AG10803 (cell line): Measurements from ENCODE around the gene SRPK1.

Experiments used
- DNase-seq: peaks from one replicate; pipeline ENCODE4 v3.0.0; 2010; ENCODE audit warnings: low read depth
- H3K4me3 ChIP-seq: 2 replicates; pipeline ENCODE4 v1.5.1; 2011; ENCODE audit warnings: mild to moderate bottlenecking, low read length, control low read depth
- CTCF ChIP-seq: conservative IDR thresholded peaks from 2 replicates; pipeline ENCODE4 v1.5.1; 2011; ENCODE audit warnings: mild to moderate bottlenecking, low read length, control low read depth, inconsistent platforms

The SRPK1 gene

GRCh38 chr6:35804996-35805736 lies 115.7 kb downstream of the SRPK1 start, which contains the start of gene LHFPL5:
TSS of gene LHFPL5 (plus strand) at chr6:35805352. CDS start at chr6:35805671, 319 bp downstream.
- DNase-seq, result no peak
- no peak for TF ChIP-seq CTCF
- H3K4me3 ChIP-seq, result no peak within 1 kb of the TSS

DNA sequence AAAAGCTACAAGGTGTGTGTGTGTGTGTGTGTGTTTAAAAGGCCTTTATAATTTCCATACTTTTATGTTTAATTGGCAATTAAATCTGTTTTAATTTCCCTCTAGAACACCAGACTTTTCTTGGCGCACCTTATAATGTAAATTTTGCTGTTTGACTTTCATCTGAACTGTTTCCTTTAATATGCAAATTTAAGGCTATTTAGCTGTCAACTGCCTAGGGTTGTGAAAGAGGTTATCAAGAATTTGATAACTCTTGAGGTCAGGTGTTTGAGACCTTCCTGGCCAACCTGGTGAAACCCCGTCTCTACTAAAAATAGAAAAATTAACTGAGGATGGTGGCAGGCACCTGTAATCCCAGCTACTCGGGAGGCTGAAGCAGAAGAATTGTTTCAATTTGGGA lies 119.8 kb downstream of the SRPK1 start:
- TF ChIP-seq CTCF, result no peak
- no peak overlapping the region for H3K4me3 ChIP-seq

GRCh38 chr6:35798706-35799105 lies 122.2 kb downstream of the SRPK1 start:
- H3K4me3 ChIP-seq, result no peak overlapping the region
- no peak for DNase-seq
- no peak for TF ChIP-seq CTCF

More for the DNA sequence above, 119.8 kb downstream of the SRPK1 start:
- DNase-seq, result no peak

GRCh38 chr6:35797837-35798526 lies 122.9 kb downstream of the SRPK1 start:
- DNase-seq, result no peak
- TF ChIP-seq CTCF, result no peak

DNA sequence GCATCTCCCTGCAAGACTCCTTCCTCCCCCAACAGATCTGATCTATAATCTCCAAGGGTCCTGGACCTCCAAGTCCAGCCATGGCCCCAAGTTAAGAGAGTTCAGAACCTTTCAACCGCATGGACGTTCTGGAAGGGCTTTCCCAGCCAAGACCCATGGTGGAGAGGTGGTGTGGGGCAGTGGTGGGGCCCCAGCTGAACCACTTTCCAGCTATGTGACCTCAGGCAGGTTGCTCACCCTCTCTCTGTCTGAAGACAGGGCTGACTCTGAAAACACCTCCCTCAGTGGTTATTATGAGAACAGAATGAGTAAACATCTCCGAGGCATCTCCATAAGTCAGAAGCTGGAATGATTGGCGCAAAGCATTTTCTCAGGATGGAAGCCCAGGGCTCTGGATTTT lies 124.7 kb downstream of the SRPK1 start:
- no peak for DNase-seq
- no peak for TF ChIP-seq CTCF
- H3K4me3 ChIP-seq, result no peak overlapping the region

More at GRCh38 chr6:35797837-35798526, 122.9 kb downstream of the SRPK1 start:
- H3K4me3 ChIP-seq, result no peak overlapping the region

GRCh38 chr6:35795453-35796071 lies 125.3 kb downstream of the SRPK1 start:
- H3K4me3 ChIP-seq, result no peak overlapping the region
- TF ChIP-seq CTCF, result no peak
- DNase-seq, result no peak
